Mesenchymal stem cell (in vitro differentiated cells and primary cell): ENCODE measurements around the gene LRRN2.

Source experiments
- DNase-seq: peaks from one replicate; pipeline ENCODE4 v3.0.0-alpha.2; 2013
- H2AFZ ChIP-seq: one replicate; pipeline ENCODE4 v1.6.1; 2013; ENCODE audit warnings: low read depth, mild to moderate bottlenecking, control low read depth, inconsistent platforms, low read length, moderate library complexity
- H2AK5ac ChIP-seq: 2 replicates; pipeline ENCODE4 v1.6.1; 2013; ENCODE audit warnings: low read length, moderate library complexity, mild to moderate bottlenecking, inconsistent platforms; ENCODE audit not compliant: severe bottlenecking
- H2BK120ac ChIP-seq: one replicate; pipeline ENCODE4 v1.6.1; 2013; ENCODE audit warnings: low read depth, mild to moderate bottlenecking, inconsistent platforms, low read length, moderate library complexity
- H2BK12ac ChIP-seq, 2 experiments: one replicate each; pipeline ENCODE4 v1.6.1; 2013; ENCODE audit warnings: inconsistent platforms in 2 of 2, low read length in 2 of 2, mild to moderate bottlenecking in 2 of 2, moderate library complexity in 2 of 2, control low read depth in 1 of 2
- H2BK15ac ChIP-seq: one replicate; pipeline ENCODE4 v1.6.1; 2013; ENCODE audit warnings: mild to moderate bottlenecking, low read depth, inconsistent platforms; ENCODE audit not compliant: poor library complexity, severe bottlenecking
- H2BK5ac ChIP-seq: 2 replicates; pipeline ENCODE4 v1.6.1; 2013; ENCODE audit warnings: low read depth, mild to moderate bottlenecking, low read length, control low read depth, inconsistent platforms; ENCODE audit not compliant: poor library complexity, severe bottlenecking
- H3K14ac ChIP-seq, 2 experiments: one replicate each; pipeline ENCODE4 v1.6.1; 2013; ENCODE audit warnings: inconsistent platforms in 2 of 2, low read length in 2 of 2, control low read depth in 1 of 2, mild to moderate bottlenecking in 1 of 2, moderate library complexity in 1 of 2
- H3K18ac ChIP-seq, 2 experiments: one replicate each; pipeline ENCODE4 v1.6.1; 2013; ENCODE audit warnings: inconsistent platforms in 2 of 2, low read length in 2 of 2, control low read depth in 1 of 2, low read depth in 1 of 2, mild to moderate bottlenecking in 1 of 2
- H3K23ac ChIP-seq, 2 experiments: one replicate each; pipeline ENCODE4 v1.6.1; 2013; ENCODE audit warnings: inconsistent platforms in 2 of 2, low read length in 2 of 2, mild to moderate bottlenecking in 2 of 2, moderate library complexity in 2 of 2, control low read depth in 1 of 2
- H3K27ac ChIP-seq: 2 replicates; pipeline ENCODE4 v1.5.1; 2013; ENCODE audit warnings: mild to moderate bottlenecking, moderate library complexity, low read length, control low read depth, inconsistent platforms; ENCODE audit not compliant: poor library complexity, severe bottlenecking
- H3K27me3 ChIP-seq, 2 experiments: 2 replicates each; pipeline versions ENCODE4 v1.6.1 to v1.7.0; 2013; ENCODE audit warnings: low read length in 2 of 2, mild to moderate bottlenecking in 2 of 2, moderate library complexity in 2 of 2, control low read depth in 1 of 2, inconsistent platforms in 1 of 2; ENCODE audit not compliant: control insufficient read depth in 1 of 2, insufficient read depth in 1 of 2
- H3K36me3 ChIP-seq, 2 experiments: 2 replicates each; pipeline versions ENCODE4 v1.6.1 to v1.7.0; 2013; ENCODE audit warnings: low read length in 2 of 2, control low read depth in 1 of 2, inconsistent platforms in 1 of 2, low read depth in 1 of 2, mild to moderate bottlenecking in 1 of 2; ENCODE audit not compliant: insufficient read depth in 2 of 2, control insufficient read depth in 1 of 2
- H3K4ac ChIP-seq, 2 experiments: one replicate each; pipeline ENCODE4 v1.6.1; 2013; ENCODE audit warnings: inconsistent platforms in 2 of 2, low read length in 2 of 2, mild to moderate bottlenecking in 2 of 2, moderate library complexity in 2 of 2, control low read depth in 1 of 2, low read depth in 1 of 2
- H3K4me1 ChIP-seq: 2 replicates; pipeline ENCODE4 v1.6.1; 2013; ENCODE audit warnings: low read depth, low read length, control low read depth; ENCODE audit not compliant: control insufficient read depth, insufficient read depth
- H3K4me2 ChIP-seq: 2 replicates; pipeline ENCODE4 v1.6.1; 2013; ENCODE audit warnings: low read length, mild to moderate bottlenecking, inconsistent platforms; ENCODE audit not compliant: poor library complexity, severe bottlenecking
- H3K4me3 ChIP-seq, 2 experiments: 2 replicates each; pipeline versions ENCODE4 v1.5.1 to v1.7.0; 2013; ENCODE audit warnings: low read length in 2 of 2, mild to moderate bottlenecking in 2 of 2, control low read depth in 1 of 2, low read depth in 1 of 2; ENCODE audit not compliant: insufficient read depth in 1 of 2
- H3K79me1 ChIP-seq: replicated peaks from 2 replicates; pipeline ENCODE4 v1.6.1; 2013; ENCODE audit warnings: mild to moderate bottlenecking, control low read depth, low read length, inconsistent platforms; ENCODE audit not compliant: poor library complexity, severe bottlenecking
- H3K9ac ChIP-seq: 2 replicates; pipeline ENCODE4 v1.7.0; 2013; ENCODE audit warnings: mild to moderate bottlenecking, low read length, moderate library complexity
- H3K9me3 ChIP-seq: 2 replicates; pipeline ENCODE4 v1.7.0; 2013; ENCODE audit warnings: mild to moderate bottlenecking, low read length; ENCODE audit not compliant: control insufficient read depth
- H4K8ac ChIP-seq: one replicate; pipeline ENCODE4 v1.6.1; 2013; ENCODE audit warnings: inconsistent platforms, mild to moderate bottlenecking, low read length, moderate library complexity
- H4K91ac ChIP-seq: one replicate; pipeline ENCODE4 v1.6.1; 2013; ENCODE audit warnings: mild to moderate bottlenecking, low read length, inconsistent platforms
- WGBS: methylation state at CpG from one replicate; pipeline ENCODE4 v1.1.7; 2013; ENCODE audit warnings: mixed read lengths; 5-methylcytosine and 5-hydroxymethylcytosine counted together

LRRN2 gene

DNA sequence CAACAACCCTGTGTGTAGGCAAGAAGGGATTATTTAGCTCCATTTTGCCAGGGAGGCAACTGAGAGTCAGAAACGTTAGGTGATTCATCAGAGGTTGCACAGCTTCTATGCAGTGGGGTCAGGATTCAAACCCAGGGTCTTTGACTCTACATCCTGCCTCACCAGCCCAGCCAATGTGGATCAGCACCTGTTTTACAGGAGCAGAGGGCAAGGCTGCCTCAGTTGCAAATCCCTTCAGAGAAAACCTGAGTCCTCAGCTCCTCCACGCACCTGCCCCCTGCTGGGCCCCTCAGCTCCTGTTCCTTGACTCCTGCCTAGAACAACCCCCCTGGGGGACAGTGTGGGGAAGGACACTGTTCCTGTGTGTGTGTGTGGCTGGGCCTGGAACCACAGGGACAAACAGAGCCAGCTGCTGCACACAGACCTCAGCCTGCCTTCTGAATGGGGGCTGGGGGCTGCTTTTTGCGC lies 61.6 kb downstream of the LRRN2 start:
- Histone ChIP-seq H3K9ac (no peak overlapping the region), H3K4me1 (peaks cover 5% of the 10 kb centered on the region), H2BK12ac (peak overlapping the region in 1 of 2 experiments; percentile 59), H4K8ac (no peak overlapping the region), H4K91ac (no peak overlapping the region), H3K36me3 (no peaks in the 10 kb centered on the region), H2BK120ac (no peak overlapping the region), H3K14ac (peak overlapping the region in 1 of 2 experiments; percentile 4), H2AFZ (no peak overlapping the region), H3K27me3 (peaks cover 27 to 82% of the 10 kb centered on the region in 2 experiments), H3K4ac (no peak overlapping the region), H3K27ac (no peak overlapping the region), H2AK5ac (no peak overlapping the region), H3K18ac (peak overlapping the region in 1 of 2 experiments; percentile 30), H3K4me2 (no peak overlapping the region), H3K79me1 (no peaks in the 10 kb centered on the region), H3K4me3 (no peak overlapping the region), H3K9me3 (no peaks in the 10 kb centered on the region), H2BK15ac (no peak overlapping the region), H3K23ac (no peak overlapping the region), H2BK5ac (no peak overlapping the region)
- 46% methylated on average over 2 of the region's 3 CpGs for WGBS
- peak; percentile 29 for DNase-seq

DNA sequence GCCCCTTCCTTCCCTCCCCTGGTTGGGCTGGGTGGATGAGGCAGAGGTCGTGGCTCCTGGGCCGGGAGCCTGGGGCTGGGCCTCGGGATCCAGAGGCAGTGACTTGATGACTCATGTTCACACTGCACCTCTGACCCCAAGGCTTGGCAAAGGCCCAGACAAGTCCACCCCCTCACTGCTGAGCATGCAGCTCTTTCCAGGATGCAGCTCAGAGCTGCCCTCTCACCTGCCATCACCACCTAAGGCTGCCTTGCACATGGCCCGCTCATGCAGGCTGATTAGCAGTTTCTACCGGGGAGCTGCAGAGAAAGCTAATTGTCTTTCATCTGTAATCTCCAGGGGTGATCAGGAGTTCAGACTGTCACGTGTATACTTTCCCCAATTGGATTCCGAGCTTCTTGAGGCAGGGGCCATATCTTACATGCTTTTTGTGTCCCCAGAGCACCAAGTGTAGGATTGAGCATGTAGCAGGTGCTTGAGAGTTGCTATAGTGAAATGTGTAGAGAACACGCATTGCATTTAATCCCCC lies 62.1 kb downstream of the LRRN2 start:
- DNase-seq, result peak; percentile 76
- Histone ChIP-seq H3K36me3 (no peaks in the 10 kb centered on the region), H2BK5ac (no peak overlapping the region), H2BK12ac (no peak overlapping the region), H2AFZ (no peak overlapping the region), H3K4me2 (no peak overlapping the region), H2BK120ac (no peak overlapping the region), H2AK5ac (no peak overlapping the region), H4K8ac (no peak overlapping the region), H3K27me3 (peaks cover 27 to 82% of the 10 kb centered on the region in 2 experiments), H3K4me1 (peaks cover 5% of the 10 kb centered on the region), H3K23ac (no peak overlapping the region), H3K27ac (no peak overlapping the region), H3K9ac (no peak overlapping the region), H3K4ac (no peak overlapping the region), H2BK15ac (no peak overlapping the region), H3K18ac (peak overlapping the region in 1 of 2 experiments; percentile 30), H3K14ac (no peak overlapping the region), H3K4me3 (no peak overlapping the region), H3K79me1 (no peaks in the 10 kb centered on the region), H3K9me3 (no peaks in the 10 kb centered on the region), H4K91ac (no peak overlapping the region)
- WGBS, result 49% methylated on average over 8 of the region's 8 CpGs

DNA sequence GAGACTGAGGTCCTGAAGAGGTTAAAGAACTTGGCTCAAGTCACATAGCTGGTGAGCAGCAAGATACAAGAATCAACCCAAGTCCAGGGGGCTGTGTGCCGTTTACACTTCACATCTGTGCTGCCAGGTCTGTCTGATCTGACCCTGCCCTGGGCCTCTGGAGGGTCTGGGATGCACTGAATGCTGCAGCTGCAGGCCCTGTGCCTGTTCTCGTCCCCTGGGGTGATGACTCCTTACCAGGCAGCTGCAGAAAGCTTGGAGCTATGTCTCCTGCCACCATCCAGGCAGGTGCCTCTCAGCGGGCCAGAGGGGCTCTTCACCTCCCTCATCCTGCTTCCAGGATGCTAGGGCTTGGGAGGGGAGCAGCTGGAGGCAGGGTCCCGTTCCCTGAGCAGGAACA lies 63.5 kb downstream of the LRRN2 start:
- Histone ChIP-seq H3K9ac (no peak overlapping the region), H2AK5ac (no peak overlapping the region), H3K27me3 (peaks cover 27 to 82% of the 10 kb centered on the region in 2 experiments), H4K91ac (peak overlapping the region; percentile 55), H2BK5ac (no peak overlapping the region), H3K9me3 (no peaks in the 10 kb centered on the region), H3K18ac (peak overlapping the region in 1 of 2 experiments; percentile 11), H3K27ac (no peak overlapping the region), H3K4me3 (no peak overlapping the region), H2BK15ac (peak overlapping the region; percentile 14), H3K14ac (peak overlapping the region in 1 of 2 experiments; percentile 35), H3K4me1 (peaks cover 5% of the 10 kb centered on the region), H2BK120ac (no peak overlapping the region), H2BK12ac (peak overlapping the region; percentile 37 to 75), H2AFZ (no peak overlapping the region), H4K8ac (peak overlapping the region; percentile 30), H3K79me1 (no peaks in the 10 kb centered on the region), H3K36me3 (no peaks in the 10 kb centered on the region), H3K4ac (peak overlapping the region in 1 of 2 experiments; percentile 81), H3K4me2 (no peak overlapping the region), H3K23ac (no peak overlapping the region)
- WGBS, result 71% methylated on average over 3 of the region's 4 CpGs
- DNase-seq, result no peak

DNA sequence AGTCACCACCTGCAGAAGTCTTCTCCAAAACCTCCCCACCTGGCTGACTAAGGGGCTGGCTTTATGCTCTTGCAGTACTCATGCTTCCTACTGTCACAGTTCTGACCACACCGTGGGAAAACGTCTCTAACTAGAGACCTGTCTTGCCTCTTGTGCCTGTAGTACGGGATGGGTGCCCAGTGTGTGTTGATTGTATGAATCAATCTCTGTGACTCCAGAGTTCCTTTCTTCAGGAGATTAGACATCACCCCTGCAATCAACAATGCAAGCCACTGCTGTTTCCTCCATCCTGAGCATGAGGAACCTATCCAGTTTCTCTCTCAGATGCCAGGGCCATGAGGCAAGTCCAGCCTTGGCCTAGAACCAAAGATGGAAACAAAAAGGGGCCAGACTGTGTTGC lies 64.1 kb downstream of the LRRN2 start:
- WGBS, result 95% methylated on average over 3 of the region's 3 CpGs

More for the DNA sequence above, 64.1 kb downstream of the LRRN2 start:
- no peak overlapping the region for H3K4me2 ChIP-seq
- H3K9ac ChIP-seq, result no peak overlapping the region
- H2BK15ac ChIP-seq, result no peak overlapping the region
- no peak overlapping the region for H4K8ac ChIP-seq
- no peak overlapping the region for H3K4ac ChIP-seq
- no peak overlapping the region for H2AK5ac ChIP-seq
- no peak overlapping the region for H4K91ac ChIP-seq
- no peak for DNase-seq
- no peaks in the 10 kb centered on the region for H3K9me3 ChIP-seq
- H3K23ac ChIP-seq, result no peak overlapping the region
- no peak overlapping the region for H3K14ac ChIP-seq
- no peak overlapping the region for H3K27ac ChIP-seq
- no peak overlapping the region for H2BK5ac ChIP-seq
- no peak overlapping the region for H2BK120ac ChIP-seq
- H3K27me3 ChIP-seq, result peaks cover 26 to 82% of the 10 kb centered on the region in 2 experiments
- H3K79me1 ChIP-seq, result no peaks in the 10 kb centered on the region
- H2BK12ac ChIP-seq, result no peak overlapping the region
- H2AFZ ChIP-seq, result no peak overlapping the region
- H3K18ac ChIP-seq, result no peak overlapping the region
- no peak overlapping the region for H3K4me3 ChIP-seq
- peaks cover 5% of the 10 kb centered on the region for H3K4me1 ChIP-seq
- no peaks in the 10 kb centered on the region for H3K36me3 ChIP-seq
